Breast epithelium (tissue), 3 donors: ENCODE data around the gene BIK.

ENCODE experiments used
- POLR2AphosphoS5 ChIP-seq, 3 donors: sonication (generic); formaldehyde crosslinking; IDR thresholded peaks; one replicate each; pipeline ENCODE4 v1.6.1; 2017; ENCODE audit warnings: antibody characterized with exemption in 3 of 3
- TF ChIP-seq, protein P1 (sequence below), 3 donors: fragments of 450-650 bp; IDR thresholded peaks; one replicate each; pipeline ENCODE4 v1.5.1; 2016 to 2017; ENCODE audit warnings: antibody characterized with exemption in 3 of 3, mild to moderate bottlenecking in 3 of 3, moderate library complexity in 3 of 3

DNA sequence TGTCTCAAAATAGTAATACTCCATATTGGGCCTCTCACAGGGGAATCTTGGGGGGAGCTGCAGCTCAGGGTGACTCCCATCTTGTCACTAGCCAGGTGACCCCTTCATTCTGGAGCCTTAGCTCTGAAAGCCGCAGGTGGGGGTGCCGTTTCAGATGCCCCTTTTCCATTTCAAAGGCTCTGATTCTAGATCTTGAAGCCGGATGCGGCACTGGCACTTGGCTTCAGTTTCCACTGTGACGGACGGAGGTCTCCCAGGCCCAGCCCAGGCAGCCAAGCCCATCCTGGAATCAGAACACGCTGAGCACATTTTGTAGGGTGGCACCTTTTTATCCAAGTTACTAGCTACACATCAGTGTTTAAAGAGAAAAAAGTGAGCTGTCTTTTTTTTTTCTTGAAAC is 6.4 kb downstream of the BIK start:
- no peak for TF ChIP-seq POLR2AphosphoS5 (IDR thresholded peaks at IDR 0.05)
- TF ChIP-seq, protein P1, sequence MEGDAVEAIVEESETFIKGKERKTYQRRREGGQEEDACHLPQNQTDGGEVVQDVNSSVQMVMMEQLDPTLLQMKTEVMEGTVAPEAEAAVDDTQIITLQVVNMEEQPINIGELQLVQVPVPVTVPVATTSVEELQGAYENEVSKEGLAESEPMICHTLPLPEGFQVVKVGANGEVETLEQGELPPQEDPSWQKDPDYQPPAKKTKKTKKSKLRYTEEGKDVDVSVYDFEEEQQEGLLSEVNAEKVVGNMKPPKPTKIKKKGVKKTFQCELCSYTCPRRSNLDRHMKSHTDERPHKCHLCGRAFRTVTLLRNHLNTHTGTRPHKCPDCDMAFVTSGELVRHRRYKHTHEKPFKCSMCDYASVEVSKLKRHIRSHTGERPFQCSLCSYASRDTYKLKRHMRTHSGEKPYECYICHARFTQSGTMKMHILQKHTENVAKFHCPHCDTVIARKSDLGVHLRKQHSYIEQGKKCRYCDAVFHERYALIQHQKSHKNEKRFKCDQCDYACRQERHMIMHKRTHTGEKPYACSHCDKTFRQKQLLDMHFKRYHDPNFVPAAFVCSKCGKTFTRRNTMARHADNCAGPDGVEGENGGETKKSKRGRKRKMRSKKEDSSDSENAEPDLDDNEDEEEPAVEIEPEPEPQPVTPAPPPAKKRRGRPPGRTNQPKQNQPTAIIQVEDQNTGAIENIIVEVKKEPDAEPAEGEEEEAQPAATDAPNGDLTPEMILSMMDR (IDR thresholded peaks at IDR 0.05) = no peak
